ACHN (cell line): Measurements from ENCODE around the gene GFOD1.

Experiments used
- DNase-seq: peaks from one replicate; pipeline ENCODE4 v3.0.0-alpha.2; 2015
- in situ Hi-C: cut with HindIII; loops from 2 replicates; pipeline ENCODE4 v1.10.0; 2017; ENCODE audit warnings: low sequenced_read_pairs, low pct_ligation_motif_present, low pct_unique_long_range_greater_than_20kb

The GFOD1 gene

GRCh38 chr6:13419422-13420195 is 67.8 kb downstream of the GFOD1 start:
- in situ Hi-C loops: no loop called here
- no peak for DNase-seq

- in situ Hi-C loops: no loop called here
These were observed 68.6 kb downstream of the GFOD1 start for GRCh38 chr6:13418844-13419243.

DNA sequence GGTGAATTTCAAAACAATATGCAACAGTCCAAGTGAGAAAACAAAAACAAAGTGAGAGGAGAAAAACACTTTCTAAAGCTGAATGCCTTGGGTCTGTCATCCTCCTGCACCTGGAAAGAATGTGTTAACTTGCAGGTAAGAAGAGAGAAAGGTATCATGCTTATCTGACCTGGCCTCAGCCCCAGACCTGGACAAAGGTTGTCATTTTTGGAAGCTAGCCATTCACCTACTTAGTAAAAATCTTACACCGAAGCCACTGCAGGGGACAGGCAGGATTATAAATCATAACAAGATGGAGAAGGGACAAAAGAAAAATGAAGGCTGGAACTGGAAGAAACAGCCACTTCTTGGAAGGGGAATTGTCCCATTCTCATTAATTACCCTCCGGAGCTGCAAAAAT is 69.4 kb downstream of the GFOD1 start:
- no peak for DNase-seq
- in situ Hi-C loops: no loop called here

More at GRCh38 chr6:13418844-13419243, 68.6 kb downstream of the GFOD1 start:
- DNase-seq: no peak

DNA sequence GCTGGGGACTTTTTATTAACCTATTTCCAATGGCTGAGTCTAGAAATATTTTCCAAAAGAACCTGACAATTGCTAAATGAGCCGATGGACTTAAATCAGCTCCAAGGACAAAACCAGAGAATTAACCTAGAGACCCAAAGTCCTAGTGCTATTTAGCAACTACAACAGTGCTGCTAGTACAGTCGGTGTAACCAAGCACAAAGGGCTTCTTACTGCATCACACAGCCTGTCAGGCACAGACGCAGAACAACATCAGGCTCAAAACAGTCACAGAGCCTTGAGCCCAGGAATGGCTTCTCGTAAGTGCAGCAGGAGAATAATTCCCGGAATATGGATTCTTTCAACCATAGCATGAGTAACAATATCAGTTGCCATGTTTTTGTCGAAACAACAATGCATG is 70.0 kb downstream of the GFOD1 start:
- DNase-seq: no peak
- in situ Hi-C loops: no loop called here

DNA sequence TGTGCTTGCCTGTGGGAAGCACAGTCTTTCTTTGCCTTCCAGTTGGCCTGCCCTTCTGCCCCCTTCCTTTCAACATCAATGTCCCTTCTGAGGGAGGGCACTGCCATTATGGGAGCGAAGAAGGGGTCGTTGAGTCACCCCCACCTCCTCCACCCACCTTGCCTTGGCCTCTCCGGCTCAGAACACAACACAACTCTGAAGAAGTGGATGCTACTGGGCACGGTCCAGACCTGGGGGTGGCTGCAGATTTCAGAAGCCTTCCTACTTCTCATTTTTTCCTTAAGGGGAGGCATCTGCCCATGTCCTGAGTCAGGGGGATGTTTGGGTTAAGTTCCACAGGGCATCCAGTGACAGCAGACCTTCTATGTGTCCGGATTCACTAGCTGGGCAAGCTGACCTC is 72.1 kb downstream of the GFOD1 start:
- DNase-seq: no peak
- in situ Hi-C loops: no loop called here

- DNase-seq: no peak
- in situ Hi-C loops: no loop called here
These were observed 73.4 kb downstream of the GFOD1 start for GRCh38 chr6:13413900-13414555.

DNA sequence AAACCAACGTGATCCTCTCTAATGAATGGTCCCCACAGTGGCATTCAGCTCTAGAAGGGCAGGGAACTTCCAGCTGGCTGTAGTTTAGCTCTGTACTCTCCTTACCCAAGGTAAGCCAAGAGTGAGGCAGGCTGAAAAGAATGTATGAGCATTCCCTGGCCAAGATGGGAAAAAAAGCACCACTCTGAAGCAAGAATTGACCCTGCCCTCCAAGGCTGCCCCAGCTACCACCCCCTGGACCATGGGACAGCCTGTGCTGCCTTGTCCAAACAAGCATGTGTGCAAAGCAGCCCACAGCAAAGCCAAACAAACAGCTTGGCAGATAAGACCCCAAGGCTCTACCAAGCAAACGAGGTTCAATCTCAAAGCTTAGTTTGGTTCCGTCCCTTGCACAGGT is 73.9 kb downstream of the GFOD1 start:
- DNase-seq: no peak
- in situ Hi-C loops: no loop called here

GRCh38 chr6:13412639-13413465 is 74.5 kb downstream of the GFOD1 start:
- DNase-seq: no peak
- in situ Hi-C loops: no loop called here

DNA sequence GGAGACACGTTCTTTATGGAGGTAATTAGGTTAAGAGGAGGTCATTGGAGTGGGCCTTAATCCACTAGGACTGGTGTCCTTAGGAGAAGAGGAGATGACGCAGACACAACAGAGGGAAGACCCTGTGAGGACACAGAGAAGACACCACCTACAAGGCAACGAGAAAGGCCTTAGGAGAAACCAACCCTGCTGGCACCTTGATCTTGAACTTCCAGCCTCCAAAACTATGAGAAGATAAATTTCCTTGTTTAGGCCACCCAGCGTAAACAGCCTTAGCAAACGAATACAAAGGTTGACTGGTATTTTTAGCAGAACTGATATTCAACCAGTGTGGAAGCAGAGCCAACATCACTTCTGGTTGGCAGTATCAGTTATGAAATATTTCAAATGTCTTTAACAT is 75.2 kb downstream of the GFOD1 start:
- DNase-seq: no peak
- in situ Hi-C loops: no loop called here

DNA sequence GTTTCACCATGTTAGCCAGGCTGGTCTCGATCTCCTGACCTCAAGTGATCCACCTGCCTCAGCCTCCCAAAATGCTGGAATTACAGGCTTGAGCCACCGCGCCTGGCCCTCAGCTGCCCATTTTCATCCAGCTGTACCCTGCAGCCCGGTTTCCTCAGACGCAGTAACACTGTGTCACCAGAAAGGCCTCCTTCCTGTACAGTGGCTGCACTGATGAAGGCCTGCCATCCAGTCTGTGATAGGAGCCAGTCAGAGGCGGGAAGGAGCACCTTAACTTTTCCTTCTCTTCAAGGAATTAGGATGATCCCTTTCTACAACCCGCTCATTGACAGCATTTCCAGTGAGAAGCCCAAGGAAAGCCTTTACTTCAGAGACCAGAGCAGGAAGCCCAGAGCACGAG is 75.9 kb downstream of the GFOD1 start:
- DNase-seq: no peak
- in situ Hi-C loops: no loop called here

- DNase-seq: no peak
- in situ Hi-C loops: no loop called here
These were observed 77.4 kb downstream of the GFOD1 start for GRCh38 chr6:13409991-13410390.

- DNase-seq: peak; percentile 20
- in situ Hi-C loops: no loop called here
These were observed 79.4 kb downstream of the GFOD1 start for GRCh38 chr6:13407709-13408695.

DNA sequence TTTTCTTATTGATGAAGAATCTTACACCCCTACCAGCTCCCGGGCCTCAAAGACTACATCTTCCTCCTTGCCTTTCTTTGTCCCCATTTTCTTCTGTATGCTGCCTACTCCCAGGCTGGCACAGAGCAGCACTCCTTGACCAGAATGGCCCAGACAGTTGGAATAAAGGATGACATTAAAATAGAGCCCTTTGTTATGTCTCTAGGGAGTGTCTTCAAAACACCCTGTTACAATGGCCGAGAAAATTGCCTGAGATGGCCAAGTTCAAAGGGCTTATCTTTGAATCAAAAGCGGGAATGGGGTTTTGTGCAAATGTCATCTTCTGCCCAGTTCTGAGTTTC is 80.1 kb downstream of the GFOD1 start:
- in situ Hi-C loops: no loop called here
- DNase-seq: no peak

- no peak for DNase-seq
These were observed 80.6 kb downstream of the GFOD1 start for GRCh38 chr6:13406781-13407180.

GRCh38 chr6:13405961-13406477 is 81.4 kb downstream of the GFOD1 start:
- DNase-seq: no peak
- in situ Hi-C loops: no loop called here

More at GRCh38 chr6:13406781-13407180, 80.6 kb downstream of the GFOD1 start:
- in situ Hi-C loops: no loop called here

GRCh38 chr6:13404892-13405254 is 82.5 kb downstream of the GFOD1 start:
- in situ Hi-C loops: no loop called here
- no peak for DNase-seq

GRCh38 chr6:13404228-13404891 is 83.0 kb downstream of the GFOD1 start:
- in situ Hi-C loops: no loop called here
- no peak for DNase-seq

- in situ Hi-C loops: no loop called here
- DNase-seq: no peak
These were observed 84.7 kb downstream of the GFOD1 start for GRCh38 chr6:13402711-13403110.
